ENCODE measurements around the gene AQP12A.

Gene AQP12A

DNA sequence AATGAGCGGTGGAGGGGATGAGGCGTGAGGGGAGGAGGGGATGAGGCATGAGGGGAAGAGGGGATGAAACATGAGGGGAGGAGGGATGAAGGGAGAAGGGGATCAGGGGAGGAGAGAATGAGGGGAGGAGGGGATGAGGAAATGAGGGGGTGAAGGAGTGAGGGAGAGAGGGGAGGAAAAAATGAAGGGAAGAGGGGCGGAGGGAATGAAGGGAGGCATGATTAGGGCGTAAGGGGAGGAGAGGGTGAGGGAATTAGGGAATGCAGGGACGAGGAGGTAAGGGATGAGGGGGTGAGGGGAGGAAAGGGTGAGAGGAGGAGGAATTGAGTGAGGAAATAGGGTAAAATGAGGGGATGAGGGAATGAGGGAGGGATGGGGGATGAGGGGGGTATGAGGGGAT lies 40.5 kb downstream of the AQP12A start:
- DNase-seq (ENCODE audit: low read depth in 2 of 2) = no peak

DNA sequence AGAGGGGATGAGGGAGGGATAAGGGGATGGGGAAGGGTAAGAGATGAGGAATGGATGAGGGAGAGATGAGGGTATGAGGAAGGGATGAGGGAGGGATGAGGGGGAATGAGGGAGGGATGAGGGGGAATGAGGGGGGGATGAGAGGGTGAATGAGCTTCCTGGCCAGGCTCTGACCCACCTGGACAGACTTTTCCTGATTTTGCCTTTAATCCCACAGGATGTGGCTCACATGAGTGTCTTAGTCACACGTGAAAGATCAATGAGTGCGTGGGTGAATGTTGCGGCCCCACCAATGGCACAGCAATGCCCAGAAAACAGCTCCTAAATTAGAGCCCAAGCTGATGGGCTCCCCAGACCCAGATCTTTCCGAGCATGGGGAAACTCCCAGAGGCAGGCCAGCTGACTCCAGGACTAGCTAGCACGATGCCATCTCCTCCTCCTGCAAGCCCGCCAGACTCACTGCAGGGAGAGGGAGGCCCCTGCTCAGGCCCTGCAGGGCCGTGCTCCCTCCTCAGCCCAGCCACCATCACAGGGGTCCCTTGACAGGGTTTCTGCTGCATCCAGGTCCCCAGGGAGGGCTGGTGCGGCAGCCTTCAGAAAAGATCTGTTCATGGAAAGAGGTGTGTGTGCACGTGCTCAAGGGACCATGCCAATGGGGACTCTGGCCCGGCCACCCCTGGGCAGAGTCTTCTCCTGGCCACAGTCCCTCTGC lies 41.4 kb downstream of the AQP12A start:
- H3K4me3 ChIP-seq (replicated peaks in 1 of 2; ENCODE audit: low read depth in 2 of 2, low read length in 2 of 2) = no peak overlapping the region
- TF ChIP-seq, protein P1, sequence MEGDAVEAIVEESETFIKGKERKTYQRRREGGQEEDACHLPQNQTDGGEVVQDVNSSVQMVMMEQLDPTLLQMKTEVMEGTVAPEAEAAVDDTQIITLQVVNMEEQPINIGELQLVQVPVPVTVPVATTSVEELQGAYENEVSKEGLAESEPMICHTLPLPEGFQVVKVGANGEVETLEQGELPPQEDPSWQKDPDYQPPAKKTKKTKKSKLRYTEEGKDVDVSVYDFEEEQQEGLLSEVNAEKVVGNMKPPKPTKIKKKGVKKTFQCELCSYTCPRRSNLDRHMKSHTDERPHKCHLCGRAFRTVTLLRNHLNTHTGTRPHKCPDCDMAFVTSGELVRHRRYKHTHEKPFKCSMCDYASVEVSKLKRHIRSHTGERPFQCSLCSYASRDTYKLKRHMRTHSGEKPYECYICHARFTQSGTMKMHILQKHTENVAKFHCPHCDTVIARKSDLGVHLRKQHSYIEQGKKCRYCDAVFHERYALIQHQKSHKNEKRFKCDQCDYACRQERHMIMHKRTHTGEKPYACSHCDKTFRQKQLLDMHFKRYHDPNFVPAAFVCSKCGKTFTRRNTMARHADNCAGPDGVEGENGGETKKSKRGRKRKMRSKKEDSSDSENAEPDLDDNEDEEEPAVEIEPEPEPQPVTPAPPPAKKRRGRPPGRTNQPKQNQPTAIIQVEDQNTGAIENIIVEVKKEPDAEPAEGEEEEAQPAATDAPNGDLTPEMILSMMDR (IDR thresholded peaks at IDR 0.05; ENCODE audit: low read depth, low read length) = no peak
- no peak for DNase-seq (ENCODE audit: low read depth in 2 of 2)

More for the DNA sequence above, 40.5 kb downstream of the AQP12A start:
- TF ChIP-seq, protein P1 (IDR thresholded peaks at IDR 0.05; ENCODE audit: low read depth, low read length) = no peak
- H3K4me3 ChIP-seq (replicated peaks in 1 of 2; ENCODE audit: low read depth in 2 of 2, low read length in 2 of 2) = no peak overlapping the region

DNA sequence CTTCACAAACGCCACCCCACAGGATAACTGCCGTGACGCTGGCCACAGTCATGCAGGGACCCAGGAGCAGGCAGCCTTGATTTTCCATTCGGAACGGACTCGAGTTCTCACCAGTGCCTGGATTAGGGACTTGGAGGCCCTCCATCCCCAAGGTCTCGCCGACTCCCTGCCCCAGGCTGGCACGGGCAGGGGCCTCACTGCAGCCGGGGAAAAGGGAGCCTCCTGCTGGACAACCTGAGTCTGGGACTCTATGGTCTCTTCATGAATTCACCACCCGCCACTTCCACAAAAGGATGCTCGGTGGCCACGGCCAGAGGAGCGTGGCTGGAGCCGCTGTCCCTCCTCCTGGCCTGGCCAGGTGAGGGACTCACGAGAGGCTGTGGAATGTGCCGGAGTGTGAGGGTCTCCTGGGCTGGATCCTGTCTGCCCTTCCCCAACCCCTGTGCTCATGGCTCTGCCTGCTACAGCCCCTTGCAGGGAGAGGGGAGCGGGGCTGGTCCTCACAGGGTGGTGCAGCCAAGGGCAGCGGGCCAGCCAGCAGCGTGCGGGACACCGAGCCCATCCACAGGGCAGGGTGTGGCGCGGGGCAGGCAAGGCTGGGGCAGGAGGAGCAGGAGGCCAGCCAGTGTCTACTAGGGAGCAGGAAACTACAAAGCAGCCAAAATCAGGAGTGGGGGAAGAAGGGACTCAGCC lies 42.3 kb downstream of the AQP12A start:
- TF ChIP-seq, protein P1 (IDR thresholded peaks at IDR 0.05; ENCODE audit: low read depth, low read length) = no peak
- no peak for DNase-seq (ENCODE audit: low read depth in 2 of 2)

DNA sequence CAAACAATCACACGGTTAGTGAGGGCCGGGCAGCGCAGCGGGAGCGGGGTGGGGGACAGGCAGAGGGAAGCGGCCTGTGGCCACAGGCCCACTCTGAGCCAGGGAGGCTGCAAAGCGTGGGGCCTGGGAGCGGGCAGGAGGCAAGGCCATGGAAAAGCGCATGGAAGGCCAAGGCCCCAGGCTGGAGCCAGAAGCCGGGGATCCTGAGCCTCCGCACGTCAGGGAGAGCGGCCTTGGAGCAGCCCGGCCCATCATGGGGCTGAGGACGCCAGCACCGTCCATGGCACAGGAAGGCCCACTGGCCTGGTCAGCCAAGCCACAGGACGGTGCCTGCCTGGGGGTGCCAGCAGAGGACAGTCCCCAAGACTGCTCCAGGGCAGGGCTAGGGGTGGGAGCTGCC lies 43.1 kb downstream of the AQP12A start:
- no peak overlapping the region for H3K4me3 ChIP-seq (replicated peaks in 1 of 2; ENCODE audit: low read depth in 2 of 2, low read length in 2 of 2)
- TF ChIP-seq, protein P1 (IDR thresholded peaks at IDR 0.05; ENCODE audit: low read depth, low read length) = no peak
- DNase-seq (ENCODE audit: low read depth in 2 of 2) = no peak

More for the DNA sequence above, 42.3 kb downstream of the AQP12A start:
- H3K4me3 ChIP-seq (replicated peaks in 1 of 2; ENCODE audit: low read depth in 2 of 2, low read length in 2 of 2) = no peak overlapping the region

DNA sequence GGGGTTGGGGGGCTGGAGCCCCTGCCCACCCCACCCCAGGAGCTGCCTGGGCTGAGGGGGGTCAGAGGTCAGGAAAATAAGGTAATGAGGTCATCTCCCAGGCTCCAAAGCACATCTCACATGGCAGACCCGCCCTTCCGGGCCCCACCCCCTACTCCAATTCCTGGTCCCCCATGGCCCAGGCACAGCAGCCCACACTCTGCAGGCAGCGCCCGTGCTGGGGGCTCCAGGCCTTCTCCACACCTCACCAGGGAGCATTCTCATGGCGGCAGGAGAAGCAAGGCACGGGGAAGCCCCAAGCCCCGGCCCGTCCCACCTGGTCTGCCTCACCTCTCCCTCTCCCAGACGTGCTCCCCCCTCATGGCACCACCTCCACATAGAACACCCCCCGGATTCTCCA lies 43.8 kb downstream of the AQP12A start:
- no peak overlapping the region for H3K4me3 ChIP-seq (replicated peaks in 1 of 2; ENCODE audit: low read depth in 2 of 2, low read length in 2 of 2)
- TF ChIP-seq, protein P1 (IDR thresholded peaks at IDR 0.05; ENCODE audit: low read depth, low read length) = no peak
- DNase-seq (ENCODE audit: low read depth in 2 of 2) = no peak

DNA sequence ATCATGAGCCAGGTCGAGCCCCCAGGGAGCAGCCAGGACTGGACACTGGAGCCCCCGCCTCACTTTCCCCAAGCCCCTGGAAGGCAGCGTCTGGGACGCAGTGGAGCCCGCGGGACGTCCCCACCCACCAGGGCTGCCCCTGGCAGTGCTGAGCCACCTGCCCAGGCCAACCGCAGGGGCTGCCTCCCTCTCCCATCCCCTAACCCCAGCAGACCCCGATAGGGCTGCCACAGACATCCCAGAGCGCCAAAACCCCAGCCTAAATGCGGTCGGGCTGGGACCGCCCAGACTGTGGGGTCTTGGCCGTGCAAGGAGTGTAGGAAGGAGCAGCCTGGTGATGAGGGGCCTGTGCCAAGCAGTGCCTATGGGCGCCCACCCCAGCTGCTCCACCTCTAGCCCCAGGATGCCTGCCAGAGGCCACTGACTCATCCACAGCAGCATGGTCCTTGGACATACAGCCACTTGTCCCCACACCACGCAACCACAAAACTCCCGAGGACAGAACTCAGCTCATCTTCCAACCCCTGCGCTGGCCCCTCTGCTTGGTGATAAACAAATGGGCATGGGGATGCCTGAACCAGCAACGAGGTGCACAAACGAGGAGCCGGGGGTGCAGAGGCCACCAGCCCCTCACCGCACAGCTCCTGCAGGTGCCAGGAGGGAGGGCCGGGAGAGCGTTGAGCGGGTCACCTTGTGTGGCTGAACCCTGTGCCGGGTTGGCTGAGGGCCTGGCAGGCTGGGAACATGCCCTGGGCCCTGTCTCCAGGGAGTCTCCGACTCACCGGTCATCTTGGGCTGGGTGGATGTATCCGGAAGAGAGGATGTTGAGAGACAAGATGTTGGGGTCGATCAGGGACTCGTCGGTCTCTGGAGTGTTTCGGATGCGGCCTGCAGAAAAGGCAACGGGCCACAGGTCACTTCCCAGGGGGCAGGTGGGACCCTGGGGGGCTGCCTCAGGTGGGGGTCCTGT lies 44.9 kb downstream of the AQP12A start:
- TF ChIP-seq, protein P1 (IDR thresholded peaks at IDR 0.05; ENCODE audit: low read depth, low read length) = no peak
- no peak for DNase-seq (ENCODE audit: low read depth in 2 of 2)
- no peak overlapping the region for H3K4me3 ChIP-seq (replicated peaks in 1 of 2; ENCODE audit: low read depth in 2 of 2, low read length in 2 of 2)

Measured in cardiac fibroblast (primary cell).